Measurements from ENCODE around the gene FRG2C.

- TF ChIP-seq CTCF (conservative IDR thresholded peaks at IDR 0.05; ENCODE audit: low read depth, low read length): no peak
- no peak for TF ChIP-seq EZH2 (IDR thresholded peaks at IDR 0.05; ENCODE audit: borderline replicate concordance, low read depth, low read length, poor library complexity, severe bottlenecking)
Measured at GRCh38 chr3:75650191-75650590, 13.9 kb upstream of the FRG2C start.

Data from A673 (cell line).